Measurements from ENCODE around the gene SLC25A53.

Gene SLC25A53

GRCh38 chrX:104168127-104168526 is 11.3 kb upstream of the SLC25A53 start:
- Histone ChIP-seq H3K27ac (no peak overlapping the region), H3K4me3 (ENCODE audit: low read depth, low read length) (peak overlapping the region; percentile 84), H3K27me3 (replicated peaks) (no peaks in the 10 kb centered on the region), H3K36me3 (replicated peaks) (no peaks in the 10 kb centered on the region)
- TF ChIP-seq CTCF (IDR thresholded peaks at IDR 0.05; ENCODE audit: low read depth, low read length, missing control alignments) = no peak
- in situ Hi-C loops (cut with HindIII; ENCODE audit: low pct_ligation_motif_present, low sequenced_read_pairs) = no loop called here
- no peak for DNase-seq

- H3K36me3 ChIP-seq (replicated peaks) = no peaks in the 10 kb centered on the region
- DNase-seq = no peak
Measured at GRCh38 chrX:104166735-104167436, 10.1 kb upstream of the SLC25A53 start.

GRCh38 chrX:104165894-104166734 is 9.3 kb upstream of the SLC25A53 start, which contains the start of gene FAM199X:
FAM199X (plus strand) TSS chrX:104166453; CDS start chrX:104166786, 333 bp downstream.
- H3K27ac ChIP-seq = peak within 1 kb of the TSS; percentile 56
- H3K36me3 ChIP-seq (replicated peaks) = no peaks in the 10 kb centered on the region
- TF ChIP-seq CTCF (IDR thresholded peaks at IDR 0.05; ENCODE audit: low read depth, low read length, missing control alignments) = peak; percentile 57
- no peaks in the 10 kb centered on the region for H3K27me3 ChIP-seq (replicated peaks)
- in situ Hi-C loops (cut with HindIII; ENCODE audit: low pct_ligation_motif_present, low sequenced_read_pairs) = no loop called here
- peak within 1 kb of the TSS; percentile 84 for H3K4me3 ChIP-seq (ENCODE audit: low read depth, low read length)
- peak; percentile 80 for DNase-seq

More at GRCh38 chrX:104166735-104167436, 10.1 kb upstream of the SLC25A53 start:
- peak overlapping the region; percentile 56 for H3K27ac ChIP-seq
- no peak for TF ChIP-seq CTCF (IDR thresholded peaks at IDR 0.05; ENCODE audit: low read depth, low read length, missing control alignments)
- peak overlapping the region; percentile 84 for H3K4me3 ChIP-seq (ENCODE audit: low read depth, low read length)
- no peaks in the 10 kb centered on the region for H3K27me3 ChIP-seq (replicated peaks)
- in situ Hi-C loops (cut with HindIII; ENCODE audit: low pct_ligation_motif_present, low sequenced_read_pairs) = no loop called here

- TF ChIP-seq CTCF (IDR thresholded peaks at IDR 0.05; ENCODE audit: low read depth, low read length, missing control alignments) = no peak
- Histone ChIP-seq H3K27ac (no peak overlapping the region), H3K36me3 (replicated peaks) (no peaks in the 10 kb centered on the region), H3K27me3 (replicated peaks) (no peaks in the 10 kb centered on the region), H3K4me3 (ENCODE audit: low read depth, low read length) (no peak overlapping the region)
- no peak for DNase-seq
- in situ Hi-C loops (cut with HindIII; ENCODE audit: low pct_ligation_motif_present, low sequenced_read_pairs) = no loop called here
Measured at GRCh38 chrX:104151037-104151436, 5.8 kb downstream of the SLC25A53 start.

DNA sequence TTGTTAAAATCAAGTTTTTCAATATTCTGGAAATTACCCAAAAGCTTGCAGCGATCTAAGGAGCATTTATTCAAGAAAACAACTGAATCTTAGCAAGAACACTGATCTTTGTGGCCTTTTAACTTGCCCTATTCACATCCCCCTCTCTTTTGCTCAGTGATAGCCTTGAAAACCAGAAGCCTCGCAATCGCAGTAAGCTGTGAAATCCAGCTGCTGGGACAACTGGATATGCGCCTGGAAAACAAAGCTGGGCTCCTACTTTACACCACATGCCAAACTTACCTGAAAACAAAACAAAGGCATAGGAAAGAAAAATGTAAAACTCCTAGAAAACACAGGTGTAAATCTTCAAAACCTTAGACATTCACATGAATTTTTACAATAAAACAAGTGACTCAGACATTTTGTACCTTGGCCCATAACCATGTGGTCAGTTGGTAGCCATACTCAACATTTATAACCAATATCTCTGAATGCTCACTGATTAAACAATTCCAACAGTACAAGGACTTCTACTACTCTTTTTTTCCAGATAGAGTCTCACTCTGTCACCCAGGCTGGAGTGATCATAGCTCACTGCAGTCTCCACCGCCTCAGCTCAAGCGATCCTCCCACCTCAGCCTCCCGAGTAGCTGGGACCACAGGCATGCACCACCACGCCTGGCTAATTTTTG is 15.6 kb downstream of the SLC25A53 start:
- in situ Hi-C loops (cut with HindIII; ENCODE audit: low pct_ligation_motif_present, low sequenced_read_pairs) = no loop called here
- H3K4me3 ChIP-seq (ENCODE audit: low read depth, low read length) = no peak overlapping the region
- no peaks in the 10 kb centered on the region for H3K27me3 ChIP-seq (replicated peaks)
- H3K27ac ChIP-seq = no peak overlapping the region
- H3K36me3 ChIP-seq (replicated peaks) = no peaks in the 10 kb centered on the region
- no peak for TF ChIP-seq CTCF (IDR thresholded peaks at IDR 0.05; ENCODE audit: low read depth, low read length, missing control alignments)
- no peak for DNase-seq

All from brain microvascular endothelial cell (primary cell).